A549 (cell line): ENCODE measurements around the gene OR52N4. TPM values are rescaled to one million over a fixed set of nuclear protein-coding genes. Genes with fewer than 3 reads are reported as not detected.

Experiments used
- ATAC-seq, 2 experiments: fragments of 200-7000 bp in 1 of 2; fragments of >200 bp in 1 of 2; cut with Nextera tagmentation in 1 of 2; cut with Tn5 transposase in 1 of 2; 3 replicates each; pipeline versions ENCODE4 v1.8.0 to v1.9.1; 2018 to 2020; ENCODE audit warnings: mild to moderate bottlenecking in 1 of 2, moderate library complexity in 1 of 2
- CTCF ChIA-PET: fragments of 300-600 bp; sonication (Branson Sonifier 250); formaldehyde crosslinking; extraction: SDS; loops from one replicate; lab custom pipeline; 2021; ENCODE audit warnings: antibody characterized with exemption, inconsistent platforms; lab: Yijun Ruan, JAX
- POLR2A ChIA-PET: fragments of 350-600 bp; formaldehyde crosslinking; extraction: SDS; loops from one replicate; lab custom pipeline; 2021; ENCODE audit warnings: antibody characterized with exemption, inconsistent platforms; lab: Yijun Ruan, JAX
- DNase-seq, 2 experiments: peaks; one replicate each; pipeline versions ENCODE4 v3.0.0 to v3.0.0-alpha.2; 2011 to 2016; ENCODE audit warnings: low read depth in 1 of 2, low spot score in 1 of 2
- FAIRE-seq: peaks from 2 replicates; lab custom pipeline; 2011; peaks lifted over from hg19 to GRCh38; lab: Jason Lieb, UNC
- H3K27ac ChIP-seq, 2 experiments: fragments of >200 bp; sonication (Bioruptor Twin); formaldehyde crosslinking; 3 replicates each; pipeline ENCODE4 v1.5.1; 2016 to 2017
- H3K4me1 ChIP-seq: fragments of >200 bp; sonication (Bioruptor Twin); formaldehyde crosslinking; 3 replicates; pipeline ENCODE4 v1.6.1; 2016
- H3K4me2 ChIP-seq: fragments of >200 bp; sonication (Bioruptor Twin); formaldehyde crosslinking; 3 replicates; pipeline ENCODE4 v1.6.1; 2016
- H3K4me3 ChIP-seq: fragments of >200 bp; sonication (Bioruptor Twin); formaldehyde crosslinking; 3 replicates; pipeline ENCODE4 v1.5.1; 2016
- H3K9me3 ChIP-seq: fragments of >200 bp; sonication (Bioruptor Twin); formaldehyde crosslinking; 3 replicates; pipeline ENCODE4 v1.6.1; 2016
- CBX2 ChIP-seq: fragments of 200-600 bp; sonication (generic); IDR thresholded peaks from 2 replicates; pipeline ENCODE4 v1.6.1; 2016; ENCODE audit warnings: low read depth, mild to moderate bottlenecking, borderline replicate concordance
- ESRRA ChIP-seq: fragments of 150-350 bp; IDR thresholded peaks from 2 replicates; pipeline ENCODE4 v1.6.1; 2014; ENCODE audit warnings: mild to moderate bottlenecking, low read length, borderline replicate concordance
- FOSB ChIP-seq: fragments of 250-450 bp; sonication (Bioruptor Pico); IDR thresholded peaks from 2 replicates; pipeline ENCODE4 v1.5.0; 2020; ENCODE audit warnings: mild to moderate bottlenecking, moderate library complexity
- HDAC2 ChIP-seq: fragments of 200-600 bp; sonication (generic); IDR thresholded peaks from 2 replicates; pipeline ENCODE4 v1.6.1; 2016
- HMGXB4 ChIP-seq: fragments of 250-450 bp; sonication (Bioruptor Pico); IDR thresholded peaks from 2 replicates; pipeline ENCODE4 v1.5.0; 2021; ENCODE audit warnings: mild to moderate bottlenecking, moderate library complexity, borderline replicate concordance
- JUNB ChIP-seq: fragments of >200 bp; sonication (Bioruptor Twin); formaldehyde crosslinking; IDR thresholded peaks from 2 replicates; pipeline ENCODE4 v1.6.1; 2016
- NFE2L2 ChIP-seq: fragments of 150-350 bp; conservative IDR thresholded peaks from 2 replicates; pipeline ENCODE4 v1.6.1; 2014; ENCODE audit warnings: low read length
- NPAS2 ChIP-seq: fragments of 250-450 bp; sonication (Bioruptor Pico); IDR thresholded peaks from 2 replicates; pipeline ENCODE4 v1.8.0; 2022; ENCODE audit warnings: mild to moderate bottlenecking, moderate library complexity, borderline replicate concordance
- NR3C1 ChIP-seq: fragments of >200 bp; sonication (Bioruptor Twin); formaldehyde crosslinking; IDR thresholded peaks from 3 replicates; pipeline ENCODE4 v1.6.1; 2017
- PHF8 ChIP-seq: fragments of 200-600 bp; sonication (generic); IDR thresholded peaks from 2 replicates; pipeline ENCODE4 v1.6.1; 2016; ENCODE audit warnings: low read depth, mild to moderate bottlenecking, antibody characterized with exemption, moderate library complexity, borderline replicate concordance
- RAD21 ChIP-seq, 2 experiments: fragments of >200 bp in 1 of 2; sonication (Bioruptor Twin) in 1 of 2; formaldehyde crosslinking in 1 of 2; IDR thresholded peaks in 1 of 2; conservative IDR thresholded peaks in 1 of 2; 2 replicates in 1 of 2; 3 replicates in 1 of 2; pipeline ENCODE4 v1.6.1; 2012 to 2018; ENCODE audit warnings: inconsistent platforms in 1 of 2
- RARB ChIP-seq: fragments of 250-450 bp; sonication (Bioruptor Pico); IDR thresholded peaks from 2 replicates; pipeline ENCODE4 v1.8.0; 2021; ENCODE audit warnings: mild to moderate bottlenecking, moderate library complexity
- RNF2 ChIP-seq: fragments of 200-600 bp; sonication (generic); IDR thresholded peaks from 2 replicates; pipeline ENCODE4 v1.6.1; 2016; ENCODE audit warnings: low read depth, mild to moderate bottlenecking, antibody characterized with exemption, moderate library complexity, borderline replicate concordance
- SREBF2 ChIP-seq: fragments of 450-650 bp; IDR thresholded peaks from 2 replicates; pipeline ENCODE4 v1.6.1; 2014; ENCODE audit warnings: mild to moderate bottlenecking, moderate library complexity
- TFCP2L1 ChIP-seq: fragments of 250-450 bp; sonication (Bioruptor Pico); IDR thresholded peaks from 2 replicates; pipeline ENCODE4 v1.5.0; 2021; ENCODE audit warnings: mild to moderate bottlenecking
- TP53 ChIP-seq: fragments of 250-450 bp; sonication (Bioruptor Pico); IDR thresholded peaks from 2 replicates; pipeline ENCODE4 v1.5.0; 2021; ENCODE audit warnings: mild to moderate bottlenecking, moderate library complexity
- ZNF302 ChIP-seq: fragments of 250-450 bp; sonication (Bioruptor Pico); IDR thresholded peaks from 2 replicates; pipeline ENCODE4 v1.9.0; 2021; ENCODE audit warnings: inconsistent platforms, mild to moderate bottlenecking, moderate library complexity
- ZSCAN20 ChIP-seq: fragments of 250-450 bp; sonication (Bioruptor Pico); IDR thresholded peaks from 2 replicates; pipeline ENCODE4 v1.8.0; 2022; ENCODE audit warnings: mild to moderate bottlenecking, moderate library complexity
- WGBS: methylation state at CpG from one replicate; pipeline ENCODE4 v1.1.6; 2017; ENCODE audit errors: missing lambda C conversion rate; 5-methylcytosine and 5-hydroxymethylcytosine counted together
- polyA plus RNA-seq, 4 experiments: library from polyadenylated mRNA; depleted of rRNA in 3 of 4; stranded (reverse); fragments of >200 nt; fragmentation: RNase III in 1 of 4; extraction: RNeasy Plus Mini Kit Qiagen cat#74134 plus additional on column Dnase treatment in 1 of 4; gene quantifications; 2 replicates in 3 of 4; 3 replicates in 1 of 4; pipeline ENCODE4 v1.2.3, GENCODE V29; 2011 to 2017
- TF ChIP-seq, protein P1 (sequence below): IDR thresholded peaks from 2 replicates; pipeline ENCODE4 v1.6.1; 2012; ENCODE audit warnings: low read depth, borderline replicate concordance
- TF ChIP-seq, protein P2 (sequence below): fragments of 250-450 bp; sonication (Bioruptor Pico); IDR thresholded peaks from 2 replicates; pipeline ENCODE4 v1.5.0; 2020; ENCODE audit warnings: low read depth, mild to moderate bottlenecking, moderate library complexity
- TF ChIP-seq, protein P3 (sequence below): fragments of >200 bp; sonication (Bioruptor Twin); formaldehyde crosslinking; IDR thresholded peaks from 2 replicates; pipeline ENCODE4 v1.6.1; 2016
- TF ChIP-seq, protein P4 (sequence below): IDR thresholded peaks from 2 replicates; pipeline ENCODE4 v1.6.1; 2012
- TF ChIP-seq, protein P5 (sequence below): fragments of >200 bp; sonication (Bioruptor Twin); formaldehyde crosslinking; IDR thresholded peaks from 3 replicates; pipeline ENCODE4 v1.5.1; 2016

Gene OR52N4
- polyA plus RNA-seq, 2 of the 4 experiments (the other 2 are of a cell fraction), result not detected

- FAIRE-seq (no peak), ATAC-seq (0 out of 6 replicates have a peak, but pooled peaks of 1 of the 2 experiments have one; percentile 27)
- Histone ChIP-seq H3K9me3 (0 out of 3 replicates have a peak, but pooled peaks cover 4% of the 10 kb centered on the region), H3K4me2 (peak overlapping the region; percentile 46; the same call in 2 of the 3 replicates), H3K27ac (peak overlapping the region in 1 of 2 experiments; percentile 25; a peak in 2 of 6 replicates), H3K4me3 (no peak overlapping the region)
- ChIA-PET POLR2A (no interaction called here), CTCF (interaction anchor here (1.0 kb wide), 1 partner anchor 69 kb away, joined by 3 read pairs; no protein-coding TSS in a partner anchor)
- whole genome bisulfite sequencing, result 3% methylated on average over 1 of the region's 1 CpG
- no peak for TF ChIP-seq NPAS2
- TF ChIP-seq, protein P1, sequence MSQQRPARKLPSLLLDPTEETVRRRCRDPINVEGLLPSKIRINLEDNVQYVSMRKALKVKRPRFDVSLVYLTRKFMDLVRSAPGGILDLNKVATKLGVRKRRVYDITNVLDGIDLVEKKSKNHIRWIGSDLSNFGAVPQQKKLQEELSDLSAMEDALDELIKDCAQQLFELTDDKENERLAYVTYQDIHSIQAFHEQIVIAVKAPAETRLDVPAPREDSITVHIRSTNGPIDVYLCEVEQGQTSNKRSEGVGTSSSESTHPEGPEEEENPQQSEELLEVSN, result no peak
- no peak for TF ChIP-seq RNF2
- no peak for TF ChIP-seq PHF8
- TF ChIP-seq NR3C1, result no peak
- TF ChIP-seq JUNB, result no peak
- no peak for TF ChIP-seq RARB (CRISPR knock-in tag)
- no peak for TF ChIP-seq HDAC2
- TF ChIP-seq TP53 (CRISPR knock-in tag), result no peak
- TF ChIP-seq RAD21 (conservative IDR thresholded peaks at IDR 0.05 in 1 of 2, IDR thresholded peaks at IDR 0.05 in 1 of 2), result no peak
- no peak for TF ChIP-seq ZNF302
- TF ChIP-seq ESRRA, result no peak
- TF ChIP-seq, protein P2, sequence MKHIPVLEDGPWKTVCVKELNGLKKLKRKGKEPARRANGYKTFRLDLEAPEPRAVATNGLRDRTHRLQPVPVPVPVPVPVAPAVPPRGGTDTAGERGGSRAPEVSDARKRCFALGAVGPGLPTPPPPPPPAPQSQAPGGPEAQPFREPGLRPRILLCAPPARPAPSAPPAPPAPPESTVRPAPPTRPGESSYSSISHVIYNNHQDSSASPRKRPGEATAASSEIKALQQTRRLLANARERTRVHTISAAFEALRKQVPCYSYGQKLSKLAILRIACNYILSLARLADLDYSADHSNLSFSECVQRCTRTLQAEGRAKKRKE, result no peak
- TF ChIP-seq, all 56 proteins: peak for 0
- DNase-seq, result no peak
- peaks cover 6% of the 10 kb centered on the region; the same call in 1 of the 3 replicates for H3K4me1 ChIP-seq
These were observed 15.6 kb upstream of the OR52N4 start for GRCh38 chr11:5738431-5738830.

DNA sequence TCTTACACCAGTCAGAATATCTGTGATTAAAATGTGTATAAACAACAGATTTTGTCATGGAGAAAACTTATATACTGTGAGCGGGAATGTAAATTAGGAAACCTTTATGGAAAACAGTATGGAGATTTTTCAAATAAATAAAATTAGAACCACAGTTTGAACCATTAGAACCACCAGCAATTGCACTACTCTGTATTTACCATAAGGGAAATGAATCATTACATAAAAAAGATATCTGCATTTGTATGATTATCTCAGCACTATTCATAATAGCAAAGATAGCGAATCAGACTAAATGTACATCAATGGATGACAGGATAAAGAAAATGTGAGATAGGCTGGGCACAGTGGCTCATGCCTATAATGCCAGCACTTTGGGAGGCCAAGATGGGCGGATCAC is 7.4 kb upstream of the OR52N4 start:
- POLR2A ChIA-PET, result no interaction called here
- TF ChIP-seq HMGXB4 (CRISPR knock-in tag), result no peak
- TF ChIP-seq JUNB, result no peak
- TF ChIP-seq, protein P3, sequence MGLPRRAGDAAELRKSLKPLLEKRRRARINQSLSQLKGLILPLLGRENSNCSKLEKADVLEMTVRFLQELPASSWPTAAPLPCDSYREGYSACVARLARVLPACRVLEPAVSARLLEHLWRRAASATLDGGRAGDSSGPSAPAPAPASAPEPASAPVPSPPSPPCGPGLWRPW, result no peak
- no peak for TF ChIP-seq NFE2L2
- no peak for TF ChIP-seq SREBF2
- no peak for TF ChIP-seq CBX2
- no peak for TF ChIP-seq FOSB
- TF ChIP-seq, protein P4, sequence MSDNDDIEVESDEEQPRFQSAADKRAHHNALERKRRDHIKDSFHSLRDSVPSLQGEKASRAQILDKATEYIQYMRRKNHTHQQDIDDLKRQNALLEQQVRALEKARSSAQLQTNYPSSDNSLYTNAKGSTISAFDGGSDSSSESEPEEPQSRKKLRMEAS, result no peak
- TF ChIP-seq TFCP2L1 (CRISPR knock-in tag), result no peak
- no peak for TF ChIP-seq RARB (CRISPR knock-in tag)
- TF ChIP-seq, protein P5, sequence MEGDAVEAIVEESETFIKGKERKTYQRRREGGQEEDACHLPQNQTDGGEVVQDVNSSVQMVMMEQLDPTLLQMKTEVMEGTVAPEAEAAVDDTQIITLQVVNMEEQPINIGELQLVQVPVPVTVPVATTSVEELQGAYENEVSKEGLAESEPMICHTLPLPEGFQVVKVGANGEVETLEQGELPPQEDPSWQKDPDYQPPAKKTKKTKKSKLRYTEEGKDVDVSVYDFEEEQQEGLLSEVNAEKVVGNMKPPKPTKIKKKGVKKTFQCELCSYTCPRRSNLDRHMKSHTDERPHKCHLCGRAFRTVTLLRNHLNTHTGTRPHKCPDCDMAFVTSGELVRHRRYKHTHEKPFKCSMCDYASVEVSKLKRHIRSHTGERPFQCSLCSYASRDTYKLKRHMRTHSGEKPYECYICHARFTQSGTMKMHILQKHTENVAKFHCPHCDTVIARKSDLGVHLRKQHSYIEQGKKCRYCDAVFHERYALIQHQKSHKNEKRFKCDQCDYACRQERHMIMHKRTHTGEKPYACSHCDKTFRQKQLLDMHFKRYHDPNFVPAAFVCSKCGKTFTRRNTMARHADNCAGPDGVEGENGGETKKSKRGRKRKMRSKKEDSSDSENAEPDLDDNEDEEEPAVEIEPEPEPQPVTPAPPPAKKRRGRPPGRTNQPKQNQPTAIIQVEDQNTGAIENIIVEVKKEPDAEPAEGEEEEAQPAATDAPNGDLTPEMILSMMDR, result no peak
- TF ChIP-seq ZNF302, result no peak
- TF ChIP-seq ZSCAN20 (CRISPR knock-in tag), result no peak
- FAIRE-seq (peak; percentile 23), DNase-seq (no peak), ATAC-seq (no peak)
- H3K27ac ChIP-seq, result no peak overlapping the region
- CTCF ChIA-PET, result no interaction called here
- H3K4me2 ChIP-seq, result no peak overlapping the region
- H3K4me1 ChIP-seq, result no peaks in the 10 kb centered on the region
- H3K4me3 ChIP-seq, result no peak overlapping the region
- H3K9me3 ChIP-seq, result 0 out of 3 replicates have a peak, but pooled peaks cover 2% of the 10 kb centered on the region
- 47% methylated on average over 3 of the region's 3 CpGs for WGBS
